GM18511 (cell line): Measurements from ENCODE around the gene NAA80.
"Not testable (repeated sequence)": the region's sequence is repeated elsewhere in the genome, so short reads cannot be mapped to it uniquely, and the experiment has no call there.

Experiments
- ATAC-seq: cut with Tn5 transposase; IDR thresholded peaks from one replicate; pipeline ENCODE4 v1.9.1; 2021; ENCODE audit warnings: mild to moderate bottlenecking, moderate library complexity; ENCODE audit not compliant: unreplicated experiment

The NAA80 gene

DNA sequence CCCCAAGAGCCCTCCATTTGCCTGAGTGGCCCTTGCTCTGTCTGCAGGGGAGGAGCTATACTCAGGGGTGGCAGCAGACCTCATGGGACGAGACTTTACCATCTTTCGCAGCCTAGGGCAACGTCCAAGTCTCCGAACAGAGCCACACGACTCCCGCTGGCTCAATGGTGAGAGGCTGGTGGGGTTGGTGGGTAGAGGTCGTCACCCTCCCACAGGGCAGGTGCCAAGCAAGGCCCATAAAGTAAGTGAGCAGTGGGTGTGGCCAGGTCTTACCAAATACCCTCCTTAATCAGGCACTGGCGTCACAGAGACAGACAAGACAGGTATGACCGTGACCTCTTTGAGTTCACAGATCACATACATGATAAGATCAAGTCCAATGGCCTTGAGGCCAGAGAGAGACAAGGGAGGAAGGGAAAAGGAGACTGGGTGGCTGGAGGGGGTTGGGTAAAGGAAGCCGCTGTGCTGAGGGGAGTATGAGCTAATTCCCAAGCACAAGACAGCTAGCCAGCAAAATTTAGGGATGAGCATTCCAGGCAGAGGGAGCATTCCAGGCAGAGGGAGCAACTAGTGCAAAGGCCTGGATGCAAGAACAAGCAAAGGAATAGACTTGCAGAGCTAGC is 27.8 kb downstream of the NAA80 start:
- no peak for ATAC-seq

GRCh38 chr3:50270422-50271224 is 28.6 kb downstream of the NAA80 start:
- no peak for ATAC-seq

- no peak for ATAC-seq
These were observed 29.2 kb downstream of the NAA80 start for GRCh38 chr3:50269977-50270413.

DNA sequence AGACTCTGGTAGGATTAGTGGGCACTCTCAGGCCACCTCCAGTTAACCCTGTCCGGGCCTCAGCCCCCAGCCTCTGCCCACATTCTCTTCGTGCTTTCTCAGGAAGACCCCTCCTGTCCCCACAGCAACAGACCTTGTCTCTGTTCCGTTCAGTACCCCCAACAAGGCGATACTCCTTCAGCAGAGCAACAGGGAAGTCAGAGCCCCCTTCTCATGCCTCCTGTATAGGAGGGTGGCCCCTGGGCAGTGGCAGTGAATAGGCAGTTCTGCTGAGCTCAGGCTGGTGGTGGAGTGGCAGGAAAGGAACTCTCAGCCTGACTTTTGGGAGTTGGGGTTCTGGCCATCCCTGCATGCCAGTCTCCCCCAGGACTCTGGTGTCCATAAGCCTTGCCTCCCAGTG is 29.7 kb downstream of the NAA80 start:
- no peak for ATAC-seq

DNA sequence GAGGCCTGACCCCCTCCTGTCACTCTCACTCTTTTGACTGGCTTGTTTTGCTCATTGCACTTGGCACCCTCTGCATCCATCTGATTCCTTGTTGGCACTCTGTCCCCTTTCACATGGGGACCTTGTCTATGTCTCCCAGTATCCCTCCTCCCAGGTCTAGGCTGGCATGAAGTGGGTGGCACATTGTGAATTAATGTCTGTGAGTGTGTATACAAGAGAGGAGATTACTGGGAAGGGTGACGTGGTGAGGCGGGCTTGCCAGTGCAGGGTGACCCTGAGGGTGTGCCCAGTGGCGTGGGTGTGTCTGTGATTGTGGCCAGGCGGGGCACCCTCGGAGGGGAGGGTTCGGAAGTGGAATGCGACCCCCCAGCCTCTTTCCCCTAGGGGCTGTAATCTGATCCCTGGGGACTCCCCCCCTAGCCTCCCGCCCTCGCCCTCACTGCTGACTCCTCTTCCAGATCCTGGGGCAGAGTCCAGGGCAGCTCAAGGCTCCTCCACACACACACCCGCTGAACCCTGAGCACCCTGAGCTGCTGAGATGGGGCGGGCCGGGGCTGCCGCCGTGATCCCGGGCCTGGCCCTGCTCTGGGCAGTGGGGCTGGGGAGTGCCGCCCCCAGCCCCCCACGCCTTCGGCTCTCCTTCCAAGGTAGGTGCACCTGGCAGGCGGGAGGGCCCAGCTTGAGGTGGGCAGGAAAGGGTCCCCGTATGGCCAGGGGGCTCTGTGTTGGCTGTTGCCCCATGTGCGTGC is 30.3 kb downstream of the NAA80 start, which contains the start of gene SEMA3B:
Gene SEMA3B, plus strand, starts transcription at position 445 of the 749 bp plus-strand sequence. Its CDS starts 94 bp downstream, at position 539.
- ATAC-seq: no peak

DNA sequence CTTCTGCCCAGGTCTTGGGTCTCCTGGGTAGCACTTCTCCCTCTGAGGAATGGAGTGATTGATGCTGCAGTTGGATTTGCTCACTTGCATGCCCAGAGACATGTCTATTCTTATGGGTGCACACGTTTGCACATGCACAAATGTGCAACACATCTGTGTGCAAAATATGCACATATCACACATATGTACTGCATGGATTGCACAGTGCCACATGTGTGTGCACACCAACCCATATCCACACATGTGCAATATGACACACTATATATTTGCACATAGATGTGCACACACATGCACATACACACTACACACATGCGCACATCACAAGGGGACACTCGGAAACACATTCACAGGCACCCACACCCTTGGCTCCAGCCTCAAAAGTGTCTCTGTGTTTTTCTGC is 30.9 kb downstream of the NAA80 start:
- no peak for ATAC-seq

DNA sequence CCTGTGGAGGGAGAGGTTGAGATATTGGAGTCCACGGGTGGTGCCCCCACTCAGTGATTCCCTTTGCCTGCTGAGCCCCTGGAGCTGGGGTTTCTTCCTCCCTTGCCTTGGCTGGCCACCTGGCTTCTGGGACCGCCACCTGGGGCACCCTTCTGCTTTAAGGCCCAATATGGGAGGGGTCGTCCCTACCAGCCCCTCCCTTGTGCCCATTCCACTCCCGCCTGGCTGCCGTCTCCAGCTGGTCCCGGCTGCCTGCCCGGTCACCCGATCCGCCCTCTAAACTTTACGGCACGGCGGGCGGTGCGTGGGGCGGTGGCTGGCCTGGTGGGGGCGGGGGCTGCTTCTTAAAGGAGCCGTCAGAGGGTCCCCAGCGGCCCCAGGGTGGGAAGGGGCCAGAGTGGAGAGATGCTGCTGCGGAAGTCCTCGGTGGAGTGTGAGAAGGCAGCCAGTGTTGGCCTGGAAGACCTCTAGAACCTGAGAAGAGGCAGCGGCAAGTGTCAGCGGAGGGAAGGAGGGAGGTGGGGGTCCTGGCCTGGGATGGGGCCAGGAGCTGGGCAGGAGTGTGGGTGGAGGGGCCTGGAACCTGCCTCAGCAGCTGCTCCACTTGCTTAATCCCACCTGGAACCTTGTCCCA is 31.8 kb downstream of the NAA80 start:
- ATAC-seq: no peak

DNA sequence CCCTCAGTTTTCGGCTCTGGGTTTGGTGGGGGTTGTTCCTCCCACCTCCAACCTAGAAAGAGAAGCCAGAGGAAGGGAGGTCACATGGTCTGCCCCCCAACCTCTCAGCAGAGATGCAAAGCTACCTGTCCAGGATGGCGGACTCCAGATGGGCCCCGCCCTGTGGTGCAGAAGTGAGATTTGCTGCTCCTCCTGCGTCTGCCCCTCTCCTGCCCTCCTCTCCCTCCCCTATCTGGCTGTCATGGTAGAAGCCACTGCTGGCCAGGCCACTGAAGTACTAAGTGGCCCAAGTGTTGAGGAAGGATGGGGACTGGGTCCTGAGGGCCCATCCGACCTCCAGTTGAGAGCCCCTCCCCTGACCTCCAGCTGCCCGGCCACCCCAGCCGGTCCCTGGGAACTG is 32.4 kb downstream of the NAA80 start:
- no peak for ATAC-seq

DNA sequence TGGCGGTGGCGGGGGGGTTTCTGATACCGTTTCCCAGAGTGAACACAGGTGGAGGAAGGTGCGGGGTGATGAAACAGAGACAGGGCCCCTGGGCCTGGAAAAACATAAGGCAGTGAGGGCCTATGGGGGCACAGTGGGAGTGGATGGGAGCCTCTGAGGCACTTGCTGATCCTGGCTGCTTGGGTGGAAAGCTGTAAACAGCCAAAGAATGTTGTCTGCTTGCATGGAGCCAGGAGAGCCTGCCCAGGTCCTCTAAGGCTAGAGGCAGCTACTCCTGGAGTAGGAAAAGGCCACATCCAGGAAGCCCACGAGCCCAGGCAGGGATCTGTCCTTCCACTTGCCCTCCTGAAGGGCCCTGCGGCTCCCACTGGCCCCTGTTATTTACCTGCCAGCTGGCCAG is 33.2 kb downstream of the NAA80 start:
- no peak for ATAC-seq

- ATAC-seq: no peak
These were observed 33.6 kb downstream of the NAA80 start for GRCh38 chr3:50265571-50265970.

GRCh38 chr3:50264964-50265485 is 34.2 kb downstream of the NAA80 start:
- ATAC-seq: no peak

GRCh38 chr3:50264383-50264963 is 34.7 kb downstream of the NAA80 start:
- ATAC-seq: no peak

GRCh38 chr3:50263478-50264382 is 35.5 kb downstream of the NAA80 start:
- no peak for ATAC-seq

- no peak for ATAC-seq
These were observed 36.4 kb downstream of the NAA80 start for GRCh38 chr3:50262778-50263177.

GRCh38 chr3:50262200-50262599 is 37.0 kb downstream of the NAA80 start:
- not testable (repeated sequence) for ATAC-seq

DNA sequence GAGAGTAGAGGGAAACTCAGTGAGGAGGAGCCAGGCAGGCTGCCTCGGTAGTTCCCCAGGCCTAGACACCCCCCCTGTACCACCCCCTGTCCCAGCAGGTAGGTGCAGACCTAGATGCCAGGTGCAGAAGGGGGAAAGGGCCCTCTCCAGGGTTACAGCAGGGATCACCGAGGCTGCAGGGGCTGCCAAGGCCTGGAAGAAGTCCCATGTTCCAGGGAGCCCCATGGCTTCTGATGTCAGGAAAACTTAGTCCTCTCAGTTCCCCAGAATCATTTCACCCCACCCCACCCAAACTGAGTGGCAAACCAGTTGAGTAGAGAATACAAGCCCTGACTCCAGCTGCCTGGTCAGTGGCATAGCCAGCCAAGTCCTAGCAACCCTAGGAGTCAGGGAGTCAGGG is 37.7 kb downstream of the NAA80 start:
- ATAC-seq: no peak

DNA sequence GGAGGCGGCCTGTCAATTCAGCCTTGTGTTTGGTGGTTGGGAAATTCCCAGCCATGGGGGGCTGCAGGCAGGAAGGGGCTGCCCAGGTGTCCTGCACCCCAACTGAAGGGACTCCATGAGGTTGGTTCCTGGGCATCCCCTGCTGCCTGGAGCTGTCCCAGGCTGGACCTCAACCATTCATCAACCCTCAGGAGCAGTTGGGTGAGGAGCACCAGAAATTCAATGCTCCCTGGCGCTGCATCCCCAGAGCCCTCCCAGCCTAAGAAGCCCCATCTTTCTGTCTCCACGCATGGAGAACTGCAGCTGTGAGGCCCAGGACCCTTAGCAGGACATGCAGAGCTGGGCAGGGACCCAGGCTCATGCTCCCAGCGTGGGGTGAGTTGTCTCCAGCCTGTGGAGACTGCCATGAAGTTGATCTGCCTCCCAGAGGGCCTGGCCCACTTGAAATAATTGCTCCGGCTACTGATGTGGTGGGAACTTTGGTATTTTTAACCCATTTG is 38.2 kb downstream of the NAA80 start:
- no peak for ATAC-seq

GRCh38 chr3:50260027-50260941 is 38.9 kb downstream of the NAA80 start:
- ATAC-seq: peak; percentile 93
